Measurements from ENCODE around the gene UBN1.
"Not testable (repeated sequence)": the region's sequence is repeated elsewhere in the genome, so short reads cannot be mapped to it uniquely, and the experiment has no call there.

Gene UBN1

DNA sequence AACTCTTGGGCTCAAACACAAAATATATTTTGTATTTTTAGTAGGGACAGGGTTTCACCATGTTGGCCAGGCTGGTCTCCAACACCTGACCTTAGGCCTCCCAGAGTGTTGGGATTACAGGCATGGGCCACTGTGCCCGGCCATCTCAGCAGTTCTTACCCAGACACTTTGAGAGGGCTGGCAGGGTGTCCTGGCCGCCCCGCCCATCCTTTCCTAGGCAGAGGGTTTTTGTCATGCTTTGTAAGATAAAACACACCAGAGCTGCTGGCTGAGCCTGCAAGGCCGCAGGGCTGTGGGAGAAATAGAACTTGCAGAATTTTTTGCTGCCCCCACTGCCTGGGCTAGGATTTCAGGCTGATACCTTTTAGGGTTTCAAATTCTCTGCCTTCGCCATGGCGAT lies 80.9 kb downstream of the UBN1 start:
- H3K4me3 ChIP-seq (ENCODE audit: low read depth, low read length) = no peak overlapping the region
- TF ChIP-seq, protein P1, sequence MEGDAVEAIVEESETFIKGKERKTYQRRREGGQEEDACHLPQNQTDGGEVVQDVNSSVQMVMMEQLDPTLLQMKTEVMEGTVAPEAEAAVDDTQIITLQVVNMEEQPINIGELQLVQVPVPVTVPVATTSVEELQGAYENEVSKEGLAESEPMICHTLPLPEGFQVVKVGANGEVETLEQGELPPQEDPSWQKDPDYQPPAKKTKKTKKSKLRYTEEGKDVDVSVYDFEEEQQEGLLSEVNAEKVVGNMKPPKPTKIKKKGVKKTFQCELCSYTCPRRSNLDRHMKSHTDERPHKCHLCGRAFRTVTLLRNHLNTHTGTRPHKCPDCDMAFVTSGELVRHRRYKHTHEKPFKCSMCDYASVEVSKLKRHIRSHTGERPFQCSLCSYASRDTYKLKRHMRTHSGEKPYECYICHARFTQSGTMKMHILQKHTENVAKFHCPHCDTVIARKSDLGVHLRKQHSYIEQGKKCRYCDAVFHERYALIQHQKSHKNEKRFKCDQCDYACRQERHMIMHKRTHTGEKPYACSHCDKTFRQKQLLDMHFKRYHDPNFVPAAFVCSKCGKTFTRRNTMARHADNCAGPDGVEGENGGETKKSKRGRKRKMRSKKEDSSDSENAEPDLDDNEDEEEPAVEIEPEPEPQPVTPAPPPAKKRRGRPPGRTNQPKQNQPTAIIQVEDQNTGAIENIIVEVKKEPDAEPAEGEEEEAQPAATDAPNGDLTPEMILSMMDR (conservative IDR thresholded peaks at IDR 0.05; ENCODE audit: low read depth, low read length) = no peak
- DNase-seq (ENCODE audit: low read depth) = no peak

DNA sequence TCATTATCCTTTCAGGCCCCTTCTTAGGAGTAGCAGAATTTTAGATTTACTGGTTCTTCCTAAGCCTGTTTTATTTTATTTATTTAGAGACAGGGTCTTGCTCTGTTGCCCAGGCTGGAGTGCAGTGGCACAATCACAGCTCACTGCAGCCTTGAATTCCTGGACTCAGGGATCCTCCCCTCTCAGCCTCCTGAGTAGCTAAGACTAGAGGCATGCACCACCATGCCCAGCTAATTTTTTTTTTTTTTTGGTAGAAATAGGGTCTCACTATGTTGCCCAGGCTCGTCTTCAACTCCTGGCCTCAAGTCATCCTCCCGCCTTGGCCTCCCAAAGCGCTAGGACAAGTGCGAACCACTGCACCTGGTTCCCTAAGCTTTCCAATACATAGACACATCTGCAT lies 82.3 kb downstream of the UBN1 start:
- not testable (repeated sequence) for H3K4me3 ChIP-seq (ENCODE audit: low read depth, low read length); DNase-seq (ENCODE audit: low read depth)

DNA sequence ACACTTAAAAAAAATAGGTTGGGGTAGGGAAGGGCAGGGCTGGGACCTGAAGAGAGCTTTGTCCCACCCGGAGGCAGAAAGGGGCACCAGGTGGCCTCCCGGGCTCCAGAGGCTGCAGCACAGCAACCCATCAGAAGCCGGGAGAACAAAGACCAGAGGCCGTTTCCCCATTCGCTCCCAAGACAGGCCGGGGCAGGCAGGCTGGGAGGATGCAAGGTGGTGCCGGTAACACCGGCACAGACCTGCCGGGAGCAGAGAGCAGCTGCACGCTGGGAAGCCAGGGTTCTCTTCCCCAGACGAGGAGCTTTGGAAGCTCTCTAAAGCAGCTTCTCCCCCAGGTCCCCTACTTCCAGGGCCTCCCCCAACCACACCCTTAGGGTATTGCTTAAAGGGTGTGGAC lies 84.1 kb downstream of the UBN1 start:
- TF ChIP-seq, protein P1 (conservative IDR thresholded peaks at IDR 0.05; ENCODE audit: low read depth, low read length) = no peak
- H3K4me3 ChIP-seq (ENCODE audit: low read depth, low read length) = no peak overlapping the region
- DNase-seq (ENCODE audit: low read depth) = no peak

Data from choroid plexus epithelial cell (primary cell).